K562 (cell line): Measurements from ENCODE around the gene SMIM41. TPM values are rescaled to one million over a fixed set of nuclear protein-coding genes. Genes with fewer than 3 reads are reported as not detected.
A peak's percentile ranks its signal among the peaks of the same experiment; 100 is the strongest.

Experiments used
- CXXC5 ChIP-seq: fragments of 250-450 bp; sonication (Bioruptor Pico); IDR thresholded peaks from 2 replicates; pipeline ENCODE4 v1.8.0; 2022; ENCODE audit warnings: inconsistent platforms, mild to moderate bottlenecking, moderate library complexity
- MEF2D ChIP-seq: conservative IDR thresholded peaks from 2 replicates; pipeline ENCODE4 v1.6.1; 2016; ENCODE audit warnings: low read depth, missing genetic modification characterization, missing compliant biosample characterization
- ZNF445 ChIP-seq: fragments of 250-450 bp; sonication (Bioruptor Pico); IDR thresholded peaks from 2 replicates; pipeline ENCODE4 v1.4.0; 2020; ENCODE audit warnings: low read depth, mild to moderate bottlenecking, moderate library complexity
- polyA plus RNA-seq, 8 experiments: library from polyadenylated mRNA; depleted of rRNA in 4 of 8; stranded (reverse) in 5 of 8; unstranded in 3 of 8; fragments of >200 nt; fragmentation: Nextera tagmentation in 2 of 8; fragmentation: Illumina TruSeq in 1 of 8; extraction: Ambion mirVana in 2 of 8; extraction: Trizol in 1 of 8; gene quantifications; 2 replicates each; pipeline versions ENCODE4 v1.2.1 to v1.2.3, GENCODE V29; 2011 to 2014; ENCODE audit warnings: inconsistent platforms in 1 of 8, missing spikeins in 1 of 8
- total RNA-seq, 7 experiments: library from RNA; depleted of rRNA in 6 of 7; stranded (reverse); fragments of >200 nt in 6 of 7; fragmentation: Illumina TruSeq in 2 of 7; extraction: Trizol in 2 of 7; gene quantifications; 2 replicates each; pipeline versions ENCODE4 v1.2.1 to v1.2.3, GENCODE V29; 2011 to 2021; ENCODE audit warnings: low replicate concordance in 1 of 7
- TF ChIP-seq, protein P1 (sequence below): fragments of 450-650 bp; IDR thresholded peaks from 2 replicates; pipeline ENCODE4 v1.6.1; 2016; ENCODE audit warnings: mild to moderate bottlenecking, moderate library complexity
- TF ChIP-seq, protein P2 (sequence below): fragments of 250-450 bp; sonication (Bioruptor Pico); IDR thresholded peaks from 2 replicates; pipeline ENCODE4 v1.4.0; 2020; ENCODE audit warnings: mild to moderate bottlenecking, moderate library complexity
- TF ChIP-seq, protein P3 (sequence below): fragments of 450-650 bp; IDR thresholded peaks from 2 replicates; pipeline ENCODE4 v1.6.1; 2016; ENCODE audit warnings: low read depth

SMIM41 gene
- total and polyA plus RNA-seq, 9 of the 15 experiments (the other 6 are each of a cell fraction or from before 2014, with no cell fraction given), result not detected

DNA sequence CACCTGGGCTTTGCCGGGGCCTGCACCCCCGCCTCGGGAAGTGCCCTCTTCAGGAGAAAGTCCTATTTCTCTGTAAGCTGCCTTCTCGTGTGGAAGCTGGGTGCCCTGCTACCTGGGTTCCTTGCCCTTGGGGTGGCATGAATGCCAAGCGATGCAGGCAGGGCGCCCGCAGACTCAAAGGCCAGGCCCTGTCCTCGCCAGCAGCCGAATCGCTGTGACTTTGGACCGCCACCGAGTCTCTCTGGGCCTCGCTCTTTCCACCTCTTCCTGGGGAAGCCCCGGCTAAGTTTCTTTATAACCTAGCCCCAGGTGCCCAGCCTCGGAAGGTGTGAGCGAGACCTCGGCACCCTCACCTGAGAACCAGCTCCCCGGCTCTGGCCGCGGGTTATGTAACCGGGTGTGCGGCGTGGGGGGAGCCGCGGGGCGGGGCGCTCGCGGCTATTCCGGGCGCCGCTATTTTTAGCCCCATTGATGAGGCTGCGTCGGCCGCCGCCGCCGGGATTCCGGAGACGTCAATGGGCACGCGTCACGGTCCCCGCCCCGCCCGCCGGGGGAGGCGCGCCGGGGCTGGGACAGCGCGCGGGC is 42.8 kb upstream of the SMIM41 start (continued):
- TF ChIP-seq, protein P1, sequence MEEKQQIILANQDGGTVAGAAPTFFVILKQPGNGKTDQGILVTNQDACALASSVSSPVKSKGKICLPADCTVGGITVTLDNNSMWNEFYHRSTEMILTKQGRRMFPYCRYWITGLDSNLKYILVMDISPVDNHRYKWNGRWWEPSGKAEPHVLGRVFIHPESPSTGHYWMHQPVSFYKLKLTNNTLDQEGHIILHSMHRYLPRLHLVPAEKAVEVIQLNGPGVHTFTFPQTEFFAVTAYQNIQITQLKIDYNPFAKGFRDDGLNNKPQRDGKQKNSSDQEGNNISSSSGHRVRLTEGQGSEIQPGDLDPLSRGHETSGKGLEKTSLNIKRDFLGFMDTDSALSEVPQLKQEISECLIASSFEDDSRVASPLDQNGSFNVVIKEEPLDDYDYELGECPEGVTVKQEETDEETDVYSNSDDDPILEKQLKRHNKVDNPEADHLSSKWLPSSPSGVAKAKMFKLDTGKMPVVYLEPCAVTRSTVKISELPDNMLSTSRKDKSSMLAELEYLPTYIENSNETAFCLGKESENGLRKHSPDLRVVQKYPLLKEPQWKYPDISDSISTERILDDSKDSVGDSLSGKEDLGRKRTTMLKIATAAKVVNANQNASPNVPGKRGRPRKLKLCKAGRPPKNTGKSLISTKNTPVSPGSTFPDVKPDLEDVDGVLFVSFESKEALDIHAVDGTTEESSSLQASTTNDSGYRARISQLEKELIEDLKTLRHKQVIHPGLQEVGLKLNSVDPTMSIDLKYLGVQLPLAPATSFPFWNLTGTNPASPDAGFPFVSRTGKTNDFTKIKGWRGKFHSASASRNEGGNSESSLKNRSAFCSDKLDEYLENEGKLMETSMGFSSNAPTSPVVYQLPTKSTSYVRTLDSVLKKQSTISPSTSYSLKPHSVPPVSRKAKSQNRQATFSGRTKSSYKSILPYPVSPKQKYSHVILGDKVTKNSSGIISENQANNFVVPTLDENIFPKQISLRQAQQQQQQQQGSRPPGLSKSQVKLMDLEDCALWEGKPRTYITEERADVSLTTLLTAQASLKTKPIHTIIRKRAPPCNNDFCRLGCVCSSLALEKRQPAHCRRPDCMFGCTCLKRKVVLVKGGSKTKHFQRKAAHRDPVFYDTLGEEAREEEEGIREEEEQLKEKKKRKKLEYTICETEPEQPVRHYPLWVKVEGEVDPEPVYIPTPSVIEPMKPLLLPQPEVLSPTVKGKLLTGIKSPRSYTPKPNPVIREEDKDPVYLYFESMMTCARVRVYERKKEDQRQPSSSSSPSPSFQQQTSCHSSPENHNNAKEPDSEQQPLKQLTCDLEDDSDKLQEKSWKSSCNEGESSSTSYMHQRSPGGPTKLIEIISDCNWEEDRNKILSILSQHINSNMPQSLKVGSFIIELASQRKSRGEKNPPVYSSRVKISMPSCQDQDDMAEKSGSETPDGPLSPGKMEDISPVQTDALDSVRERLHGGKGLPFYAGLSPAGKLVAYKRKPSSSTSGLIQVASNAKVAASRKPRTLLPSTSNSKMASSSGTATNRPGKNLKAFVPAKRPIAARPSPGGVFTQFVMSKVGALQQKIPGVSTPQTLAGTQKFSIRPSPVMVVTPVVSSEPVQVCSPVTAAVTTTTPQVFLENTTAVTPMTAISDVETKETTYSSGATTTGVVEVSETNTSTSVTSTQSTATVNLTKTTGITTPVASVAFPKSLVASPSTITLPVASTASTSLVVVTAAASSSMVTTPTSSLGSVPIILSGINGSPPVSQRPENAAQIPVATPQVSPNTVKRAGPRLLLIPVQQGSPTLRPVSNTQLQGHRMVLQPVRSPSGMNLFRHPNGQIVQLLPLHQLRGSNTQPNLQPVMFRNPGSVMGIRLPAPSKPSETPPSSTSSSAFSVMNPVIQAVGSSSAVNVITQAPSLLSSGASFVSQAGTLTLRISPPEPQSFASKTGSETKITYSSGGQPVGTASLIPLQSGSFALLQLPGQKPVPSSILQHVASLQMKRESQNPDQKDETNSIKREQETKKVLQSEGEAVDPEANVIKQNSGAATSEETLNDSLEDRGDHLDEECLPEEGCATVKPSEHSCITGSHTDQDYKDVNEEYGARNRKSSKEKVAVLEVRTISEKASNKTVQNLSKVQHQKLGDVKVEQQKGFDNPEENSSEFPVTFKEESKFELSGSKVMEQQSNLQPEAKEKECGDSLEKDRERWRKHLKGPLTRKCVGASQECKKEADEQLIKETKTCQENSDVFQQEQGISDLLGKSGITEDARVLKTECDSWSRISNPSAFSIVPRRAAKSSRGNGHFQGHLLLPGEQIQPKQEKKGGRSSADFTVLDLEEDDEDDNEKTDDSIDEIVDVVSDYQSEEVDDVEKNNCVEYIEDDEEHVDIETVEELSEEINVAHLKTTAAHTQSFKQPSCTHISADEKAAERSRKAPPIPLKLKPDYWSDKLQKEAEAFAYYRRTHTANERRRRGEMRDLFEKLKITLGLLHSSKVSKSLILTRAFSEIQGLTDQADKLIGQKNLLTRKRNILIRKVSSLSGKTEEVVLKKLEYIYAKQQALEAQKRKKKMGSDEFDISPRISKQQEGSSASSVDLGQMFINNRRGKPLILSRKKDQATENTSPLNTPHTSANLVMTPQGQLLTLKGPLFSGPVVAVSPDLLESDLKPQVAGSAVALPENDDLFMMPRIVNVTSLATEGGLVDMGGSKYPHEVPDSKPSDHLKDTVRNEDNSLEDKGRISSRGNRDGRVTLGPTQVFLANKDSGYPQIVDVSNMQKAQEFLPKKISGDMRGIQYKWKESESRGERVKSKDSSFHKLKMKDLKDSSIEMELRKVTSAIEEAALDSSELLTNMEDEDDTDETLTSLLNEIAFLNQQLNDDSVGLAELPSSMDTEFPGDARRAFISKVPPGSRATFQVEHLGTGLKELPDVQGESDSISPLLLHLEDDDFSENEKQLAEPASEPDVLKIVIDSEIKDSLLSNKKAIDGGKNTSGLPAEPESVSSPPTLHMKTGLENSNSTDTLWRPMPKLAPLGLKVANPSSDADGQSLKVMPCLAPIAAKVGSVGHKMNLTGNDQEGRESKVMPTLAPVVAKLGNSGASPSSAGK, result no peak
- TF ChIP-seq, protein P2, sequence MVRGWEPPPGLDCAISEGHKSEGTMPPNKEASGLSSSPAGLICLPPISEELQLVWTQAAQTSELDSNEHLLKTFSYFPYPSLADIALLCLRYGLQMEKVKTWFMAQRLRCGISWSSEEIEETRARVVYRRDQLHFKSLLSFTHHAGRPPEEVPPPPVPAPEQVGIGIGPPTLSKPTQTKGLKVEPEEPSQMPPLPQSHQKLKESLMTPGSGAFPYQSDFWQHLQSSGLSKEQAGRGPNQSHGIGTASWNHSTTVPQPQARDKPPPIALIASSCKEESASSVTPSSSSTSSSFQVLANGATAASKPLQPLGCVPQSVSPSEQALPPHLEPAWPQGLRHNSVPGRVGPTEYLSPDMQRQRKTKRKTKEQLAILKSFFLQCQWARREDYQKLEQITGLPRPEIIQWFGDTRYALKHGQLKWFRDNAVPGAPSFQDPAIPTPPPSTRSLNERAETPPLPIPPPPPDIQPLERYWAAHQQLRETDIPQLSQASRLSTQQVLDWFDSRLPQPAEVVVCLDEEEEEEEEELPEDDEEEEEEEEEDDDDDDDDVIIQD (CRISPR knock-in tag), result no peak
- peak; percentile 100 for TF ChIP-seq MEF2D (tag)
- TF ChIP-seq, protein P3, sequence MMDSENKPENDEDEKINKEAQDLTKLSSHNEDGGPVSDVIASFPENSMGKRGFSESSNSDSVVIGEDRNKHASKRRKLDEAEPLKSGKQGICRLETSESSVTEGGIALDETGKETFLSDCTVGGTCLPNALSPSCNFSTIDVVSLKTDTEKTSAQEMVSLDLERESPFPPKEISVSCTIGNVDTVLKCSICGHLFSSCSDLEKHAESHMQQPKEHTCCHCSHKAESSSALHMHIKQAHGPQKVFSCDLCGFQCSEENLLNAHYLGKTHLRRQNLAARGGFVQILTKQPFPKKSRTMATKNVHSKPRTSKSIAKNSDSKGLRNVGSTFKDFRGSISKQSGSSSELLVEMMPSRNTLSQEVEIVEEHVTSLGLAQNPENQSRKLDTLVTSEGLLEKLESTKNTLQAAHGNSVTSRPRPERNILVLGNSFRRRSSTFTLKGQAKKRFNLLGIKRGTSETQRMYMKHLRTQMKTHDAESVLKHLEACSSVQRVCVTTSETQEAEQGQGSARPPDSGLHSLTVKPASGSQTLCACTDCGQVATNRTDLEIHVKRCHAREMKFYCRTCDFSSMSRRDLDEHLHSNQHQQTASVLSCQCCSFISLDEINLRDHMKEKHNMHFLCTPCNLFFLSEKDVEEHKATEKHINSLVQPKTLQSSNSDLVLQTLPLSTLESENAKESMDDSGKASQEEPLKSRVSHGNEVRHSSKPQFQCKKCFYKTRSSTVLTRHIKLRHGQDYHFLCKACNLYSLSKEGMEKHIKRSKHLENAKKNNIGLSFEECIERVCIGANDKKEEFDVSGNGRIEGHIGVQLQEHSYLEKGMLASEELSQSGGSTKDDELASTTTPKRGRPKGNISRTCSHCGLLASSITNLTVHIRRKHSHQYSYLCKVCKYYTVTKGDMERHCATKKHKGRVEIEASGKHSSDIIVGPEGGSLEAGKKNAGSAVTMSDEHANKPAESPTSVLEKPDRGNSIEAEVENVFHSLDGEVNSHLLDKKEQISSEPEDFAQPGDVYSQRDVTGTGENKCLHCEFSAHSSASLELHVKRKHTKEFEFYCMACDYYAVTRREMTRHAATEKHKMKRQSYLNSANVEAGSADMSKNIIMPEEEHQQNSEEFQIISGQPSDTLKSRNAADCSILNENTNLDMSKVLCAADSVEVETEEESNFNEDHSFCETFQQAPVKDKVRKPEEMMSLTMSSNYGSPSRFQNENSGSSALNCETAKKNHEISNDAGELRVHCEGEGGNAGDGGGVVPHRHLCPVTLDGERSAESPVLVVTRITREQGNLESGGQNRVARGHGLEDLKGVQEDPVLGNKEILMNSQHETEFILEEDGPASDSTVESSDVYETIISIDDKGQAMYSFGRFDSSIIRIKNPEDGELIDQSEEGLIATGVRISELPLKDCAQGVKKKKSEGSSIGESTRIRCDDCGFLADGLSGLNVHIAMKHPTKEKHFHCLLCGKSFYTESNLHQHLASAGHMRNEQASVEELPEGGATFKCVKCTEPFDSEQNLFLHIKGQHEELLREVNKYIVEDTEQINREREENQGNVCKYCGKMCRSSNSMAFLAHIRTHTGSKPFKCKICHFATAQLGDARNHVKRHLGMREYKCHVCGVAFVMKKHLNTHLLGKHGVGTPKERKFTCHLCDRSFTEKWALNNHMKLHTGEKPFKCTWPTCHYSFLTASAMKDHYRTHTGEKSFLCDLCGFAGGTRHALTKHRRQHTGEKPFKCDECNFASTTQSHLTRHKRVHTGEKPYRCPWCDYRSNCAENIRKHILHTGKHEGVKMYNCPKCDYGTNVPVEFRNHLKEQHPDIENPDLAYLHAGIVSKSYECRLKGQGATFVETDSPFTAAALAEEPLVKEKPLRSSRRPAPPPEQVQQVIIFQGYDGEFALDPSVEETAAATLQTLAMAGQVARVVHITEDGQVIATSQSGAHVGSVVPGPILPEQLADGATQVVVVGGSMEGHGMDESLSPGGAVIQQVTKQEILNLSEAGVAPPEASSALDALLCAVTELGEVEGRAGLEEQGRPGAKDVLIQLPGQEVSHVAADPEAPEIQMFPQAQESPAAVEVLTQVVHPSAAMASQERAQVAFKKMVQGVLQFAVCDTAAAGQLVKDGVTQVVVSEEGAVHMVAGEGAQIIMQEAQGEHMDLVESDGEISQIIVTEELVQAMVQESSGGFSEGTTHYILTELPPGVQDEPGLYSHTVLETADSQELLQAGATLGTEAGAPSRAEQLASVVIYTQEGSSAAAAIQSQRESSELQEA, result no peak
- TF ChIP-seq CXXC5 (CRISPR knock-in tag), result peak; percentile 93
- TF ChIP-seq ZNF445 (CRISPR knock-in tag), result no peak
